CD4-positive, alpha-beta memory T cell (primary cell): ENCODE results near the gene HAUS8. TPM values are rescaled to one million over a fixed set of nuclear protein-coding genes. Genes with fewer than 3 reads are reported as not detected.

ENCODE experiments used
- CTCF ChIA-PET: fragments of 350-600 bp; sonication (Branson Sonifier 250); formaldehyde crosslinking; loops from one replicate; lab custom pipeline; 2021; ENCODE audit warnings: inconsistent platforms; ENCODE audit not compliant: partially characterized antibody; lab: Charles Lee
- POLR2A ChIA-PET: fragments of 350-600 bp; sonication (Branson Sonifier 250); formaldehyde crosslinking; loops from one replicate; lab custom pipeline; 2021; ENCODE audit not compliant: partially characterized antibody; lab: Charles Lee
- DNase-seq, 5 donors: peaks; one replicate each; pipeline versions ENCODE4 v3.0.0 to v3.0.0-alpha.2; 2020 to 2022; ENCODE audit warnings: mixed read lengths in 1 of 5
- H3K27ac ChIP-seq: one replicate; pipeline ENCODE4 v1.7.0; 2013; ENCODE audit warnings: low read depth, low read length
- H3K27me3 ChIP-seq: 2 replicates; pipeline ENCODE4 v1.7.0; 2013; ENCODE audit warnings: mild to moderate bottlenecking, low read length, moderate library complexity; ENCODE audit not compliant: insufficient read depth
- H3K36me3 ChIP-seq: 2 replicates; pipeline ENCODE4 v1.7.0; 2013; ENCODE audit warnings: mild to moderate bottlenecking, low read length, moderate library complexity; ENCODE audit not compliant: insufficient read depth
- H3K4me1 ChIP-seq: 2 replicates; pipeline ENCODE4 v1.7.0; 2013; ENCODE audit warnings: mild to moderate bottlenecking, low read length, moderate library complexity; ENCODE audit not compliant: insufficient read depth
- H3K4me3 ChIP-seq, 2 donors: one replicate each; pipeline ENCODE4 v1.7.0; 2013; ENCODE audit warnings: low read length in 2 of 2, mild to moderate bottlenecking in 1 of 2
- H3K9me3 ChIP-seq, 2 donors: one replicate each; pipeline ENCODE4 v1.7.0; 2013; ENCODE audit warnings: low read length in 2 of 2, control low read depth in 1 of 2; ENCODE audit not compliant: control insufficient read depth in 1 of 2
- H3K27ac Mint-ChIP-seq, 7 donors: one replicate each; pipeline ENCODE4 v1.8.0; 2020 to 2021; ENCODE audit warnings: mixed read lengths in 7 of 7, mild to moderate bottlenecking in 6 of 7, inconsistent platforms in 3 of 7, moderate library complexity in 3 of 7
- H3K27me3 Mint-ChIP-seq, 2 donors: one replicate each; pipeline ENCODE4 v1.8.0; 2020 to 2021; ENCODE audit warnings: mixed read lengths in 2 of 2
- H3K36me3 Mint-ChIP-seq, 2 donors: one replicate each; pipeline ENCODE4 v1.8.0; 2020 to 2021; ENCODE audit warnings: mixed read lengths in 2 of 2, inconsistent platforms in 1 of 2, mild to moderate bottlenecking in 1 of 2
- H3K4me1 Mint-ChIP-seq, 4 donors: one replicate each; pipeline ENCODE4 v1.8.0; 2020 to 2021; ENCODE audit warnings: mixed read lengths in 4 of 4, mild to moderate bottlenecking in 1 of 4
- H3K4me3 Mint-ChIP-seq, 8 donors: one replicate each; pipeline ENCODE4 v1.8.0; 2020 to 2021; ENCODE audit warnings: mixed read lengths in 8 of 8, mild to moderate bottlenecking in 7 of 8, moderate library complexity in 6 of 8, inconsistent platforms in 3 of 8
- H3K9me3 Mint-ChIP-seq, 8 donors: one replicate each; pipeline ENCODE4 v1.8.0; 2020 to 2021; ENCODE audit warnings: mixed read lengths in 8 of 8, mild to moderate bottlenecking in 5 of 8, inconsistent platforms in 3 of 8, moderate library complexity in 1 of 8
- intact Hi-C: fragments of 100-400 bp; cut with micrococcal nuclease; formaldehyde crosslinking; loops from one replicate; pipeline ENCODE4 v1.15.1; 2023
- polyA plus RNA-seq, 2 donors: library from polyadenylated mRNA; unstranded; fragments of 300-500 nt; fragmentation: Illumina TruSeq; gene quantifications; one replicate each; pipeline ENCODE4 v1.2.3, GENCODE V29; 2021
- total RNA-seq, 2 experiments: library from RNA; stranded (reverse); gene quantifications; one replicate each; pipeline ENCODE4 v1.2.3, GENCODE V29; 2021

HAUS8 gene
- total and polyA plus RNA-seq, 4 experiments from 2014 or later: 5.7 to 20.9 (median 15.6) TPM

DNA sequence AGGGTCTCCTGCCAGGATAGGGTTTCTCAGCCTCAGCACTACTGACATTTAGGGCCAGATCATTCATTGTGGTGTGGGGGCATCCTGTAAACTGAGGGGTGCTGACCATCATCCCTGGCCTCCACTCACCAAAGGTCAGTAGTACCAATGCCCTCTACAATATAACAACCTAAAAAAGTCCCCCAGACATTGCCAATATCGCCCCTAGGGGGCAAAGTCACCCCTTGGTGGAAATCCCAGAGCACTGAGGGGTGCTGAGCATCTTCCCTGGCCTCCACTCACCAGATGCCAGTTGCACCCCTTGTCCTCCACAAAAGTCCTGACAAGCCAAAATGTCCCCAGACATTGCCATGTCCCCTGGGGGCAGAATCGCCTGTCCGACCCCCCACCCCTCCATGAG is 70.3 kb downstream of the HAUS8 start:
- Mint-ChIP-seq H3K4me3 (no peak overlapping the region), H3K27me3 (no peaks in the 10 kb centered on the region), H3K4me1 (peaks cover 17 to 27% (median 19%) of the 10 kb centered on the region in 4 donors), H3K9me3 (peaks cover 0 to 3% (median 0%) of the 10 kb centered on the region in 8 donors), H3K36me3 (no peaks in the 10 kb centered on the region), H3K27ac (peak overlapping the region in 5 of 7 donors; percentile 50 to 84 (median 74))
- no peak for DNase-seq
- ChIA-PET POLR2A (no interaction called here), CTCF (no interaction called here)
- Histone ChIP-seq H3K36me3 (no peaks in the 10 kb centered on the region), H3K4me3 (no peak overlapping the region), H3K27me3 (no peaks in the 10 kb centered on the region), H3K27ac (no peak overlapping the region), H3K4me1 (peaks cover 28% of the 10 kb centered on the region), H3K9me3 (no peaks in the 10 kb centered on the region)
- intact Hi-C loops: no loop called here

DNA sequence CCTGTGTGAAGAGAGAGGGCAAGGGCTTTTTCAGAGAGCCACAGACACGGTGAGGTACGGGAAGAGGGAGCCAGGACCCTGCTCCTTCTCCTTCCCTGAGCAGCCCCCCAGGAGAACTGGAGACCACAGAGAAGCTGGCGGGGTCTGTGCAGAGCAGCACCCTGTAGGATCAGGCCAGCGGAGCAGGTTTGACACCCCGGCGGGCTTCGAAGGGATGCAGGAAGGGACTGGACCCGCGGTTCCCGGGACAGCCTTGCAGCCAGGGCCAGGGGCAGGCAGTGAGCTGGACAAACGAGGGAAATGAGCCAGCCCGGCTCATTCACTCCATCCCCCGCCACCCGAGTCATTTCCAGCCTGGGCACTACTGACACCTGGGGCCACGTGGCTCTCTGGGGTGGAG is 70.9 kb downstream of the HAUS8 start:
- ChIA-PET POLR2A (no interaction called here), CTCF (no interaction called here)
- DNase-seq: no peak
- H3K4me1 ChIP-seq: peaks cover 28% of the 10 kb centered on the region
- no peaks in the 10 kb centered on the region for H3K27me3 Mint-ChIP-seq
- H3K27ac ChIP-seq: no peak overlapping the region
- H3K9me3 ChIP-seq: no peaks in the 10 kb centered on the region
- H3K4me3 Mint-ChIP-seq: no peak overlapping the region
- no peaks in the 10 kb centered on the region for H3K27me3 ChIP-seq
- no peaks in the 10 kb centered on the region for H3K36me3 ChIP-seq
- no peak overlapping the region for H3K4me3 ChIP-seq
- no peaks in the 10 kb centered on the region for H3K36me3 Mint-ChIP-seq
- intact Hi-C loops: no loop called here
- peaks cover 0 to 3% (median 0%) of the 10 kb centered on the region in 8 donors for H3K9me3 Mint-ChIP-seq
- H3K4me1 Mint-ChIP-seq: peaks cover 17 to 27% (median 20%) of the 10 kb centered on the region in 4 donors
- H3K27ac Mint-ChIP-seq: peak overlapping the region in 5 of 7 donors; percentile 29 to 79 (median 71)

GRCh38 chr19:17002455-17002854 is 72.8 kb downstream of the HAUS8 start:
- peak overlapping the region; percentile 93 to 99 (median 97) for H3K27ac Mint-ChIP-seq
- POLR2A ChIA-PET: no interaction called here

GRCh38 chr19:17001603-17002183 is 73.6 kb downstream of the HAUS8 start:
- no peaks in the 10 kb centered on the region for H3K27me3 ChIP-seq
- Mint-ChIP-seq H3K4me3 (peak overlapping the region; percentile 73 to 94 (median 79)), H3K36me3 (peaks cover 0 to 4% of the 10 kb centered on the region in 2 donors), H3K4me1 (peaks cover 17 to 33% (median 21%) of the 10 kb centered on the region in 4 donors), H3K27ac (peak overlapping the region; percentile 93 to 99 (median 97)), H3K9me3 (peaks cover 0 to 10% (median 3%) of the 10 kb centered on the region in 8 donors), H3K27me3 (no peaks in the 10 kb centered on the region)
- H3K4me3 ChIP-seq: no peak overlapping the region
- intact Hi-C loops: loop anchor here (2.0 kb wide), 1 partner anchor 105 kb away; no protein-coding TSS in a partner anchor
- H3K9me3 ChIP-seq: peaks cover 0 to 3% of the 10 kb centered on the region in 2 donors
- DNase-seq: peak; percentile 84 to 96 (median 96)
- H3K4me1 ChIP-seq: peaks cover 28% of the 10 kb centered on the region
- ChIA-PET CTCF (no interaction called here), POLR2A (no interaction called here)
- H3K36me3 ChIP-seq: no peaks in the 10 kb centered on the region
- H3K27ac ChIP-seq: peak overlapping the region; percentile 63

More at GRCh38 chr19:17002455-17002854, 72.8 kb downstream of the HAUS8 start:
- Histone ChIP-seq H3K27me3 (no peaks in the 10 kb centered on the region), H3K27ac (peak overlapping the region; percentile 63), H3K4me3 (no peak overlapping the region), H3K4me1 (peaks cover 28% of the 10 kb centered on the region), H3K9me3 (peaks cover 0 to 3% of the 10 kb centered on the region in 2 donors), H3K36me3 (no peaks in the 10 kb centered on the region)
- Mint-ChIP-seq H3K9me3 (peaks cover 0 to 10% (median 3%) of the 10 kb centered on the region in 8 donors), H3K27me3 (no peaks in the 10 kb centered on the region), H3K36me3 (peaks cover 0 to 4% of the 10 kb centered on the region in 2 donors), H3K4me1 (peaks cover 17 to 33% (median 21%) of the 10 kb centered on the region in 4 donors), H3K4me3 (peak overlapping the region in 2 of 8 donors; percentile 8 to 23)
- CTCF ChIA-PET: no interaction called here
- intact Hi-C loops: loop anchor here (2.0 kb wide), 1 partner anchor 106 kb away; no protein-coding TSS in a partner anchor
- DNase-seq: no peak

Other genes with a start within 250 kb of the HAUS8 start
- gene SIN3B, start 246.1 kb downstream of the HAUS8 start, total RNA-seq: 10 to 100 TPM; 86.4 to 88.4 TPM
- 1 to 10 TPM; 1.4 to 5.5 TPM for gene SIN3B, start 246.1 kb downstream of the HAUS8 start, polyA plus RNA-seq
- gene F2RL3, start 186.5 kb downstream of the HAUS8 start, total RNA-seq: not detected
- gene F2RL3, start 186.5 kb downstream of the HAUS8 start, polyA plus RNA-seq: not detected
- gene CPAMD8, start 48.6 kb downstream of the HAUS8 start, total RNA-seq: 1 to 10 TPM; 2.0 to 3.0 TPM
- gene CPAMD8, start 48.6 kb downstream of the HAUS8 start, polyA plus RNA-seq: under 1 TPM; 0.88 to 0.96 TPM
- gene MYO9B, start 325 bp upstream of the HAUS8 start, total RNA-seq: 100 to 1,000 TPM; 176 to 181 TPM
- gene MYO9B, start 325 bp upstream of the HAUS8 start, polyA plus RNA-seq: 10 to 100 TPM in 1 of 2 donors, 1 to 10 TPM in 1; 1.3 to 25.8 TPM
- 10 to 100 TPM; 38.1 to 42.8 TPM for gene USE1, start 139.9 kb upstream of the HAUS8 start, total RNA-seq
- gene USE1, start 139.9 kb upstream of the HAUS8 start, polyA plus RNA-seq: 10 to 100 TPM; 36.5 to 44.3 TPM
- gene OCEL1, start 150.8 kb upstream of the HAUS8 start, total RNA-seq: 10 to 100 TPM; 23.9 to 29.3 TPM
- 10 to 100 TPM; 37.8 to 38.0 TPM for gene OCEL1, start 150.8 kb upstream of the HAUS8 start, polyA plus RNA-seq
- 1 to 10 TPM; 7.1 TPM for gene NR2F6, start 170.5 kb upstream of the HAUS8 start, total RNA-seq
- 1 to 10 TPM; 1.2 to 2.3 TPM for gene NR2F6, start 170.5 kb upstream of the HAUS8 start, polyA plus RNA-seq
- under 1 TPM in 1 of 2 experiments, not detected in 1; 0.33 TPM for gene USHBP1, start 189.3 kb upstream of the HAUS8 start, total RNA-seq
- gene USHBP1, start 189.3 kb upstream of the HAUS8 start, polyA plus RNA-seq: under 1 TPM in 1 of 2 donors, not detected in 1; 0.10 TPM
- gene BABAM1, start 192.0 kb upstream of the HAUS8 start, total RNA-seq: 100 to 1,000 TPM; 101 to 112 TPM
- gene BABAM1, start 192.0 kb upstream of the HAUS8 start, polyA plus RNA-seq: 100 to 1,000 TPM in 1 of 2 donors, 10 to 100 TPM in 1; 92.0 to 171 TPM
- 1 to 10 TPM; 2.8 to 5.1 TPM for gene ANKLE1, start 206.4 kb upstream of the HAUS8 start, total RNA-seq
- gene ANKLE1, start 206.4 kb upstream of the HAUS8 start, polyA plus RNA-seq: under 1 TPM; 0.41 to 0.80 TPM
- 10 to 100 TPM in 1 of 2 experiments, 1 to 10 TPM in 1; 9.3 to 10.1 TPM for gene ABHD8, start 228.0 kb upstream of the HAUS8 start, total RNA-seq
- gene ABHD8, start 228.0 kb upstream of the HAUS8 start, polyA plus RNA-seq: 1 to 10 TPM; 6.0 to 7.9 TPM
- 10 to 100 TPM; 69.4 to 74.1 TPM for gene MRPL34, start 230.4 kb upstream of the HAUS8 start, total RNA-seq
- gene MRPL34, start 230.4 kb upstream of the HAUS8 start, polyA plus RNA-seq: 100 to 1,000 TPM; 231 to 250 TPM
- 10 to 100 TPM; 36.4 to 42.6 TPM for gene DDA1, start 234.1 kb upstream of the HAUS8 start, total RNA-seq
- 10 to 100 TPM; 31.6 to 42.6 TPM for gene DDA1, start 234.1 kb upstream of the HAUS8 start, polyA plus RNA-seq